Measurements from ENCODE around the gene PDE4D. TPM values are rescaled to one million over a fixed set of nuclear protein-coding genes. Genes with fewer than 3 reads are reported as not detected.

The PDE4D gene
- total RNA-seq, 1 donor from 2014 or later: 44.8 TPM

GRCh38 chr5:59003124-59003523, 890.4 kb downstream of the PDE4D start:
- Histone ChIP-seq H3K27ac (no peak overlapping the region), H3K4me1 (no peaks in the 10 kb centered on the region), H3K27me3 (no peaks in the 10 kb centered on the region), H3K36me3 (no peaks in the 10 kb centered on the region), H3K4me3 (no peak overlapping the region), H3K9me3 (no peaks in the 10 kb centered on the region)
- no peak for TF ChIP-seq CTCF (IDR thresholded peaks at IDR 0.05)
- no peak for DNase-seq (ENCODE audit: low spot score in 2 of 2)
- intact Hi-C loops (cut with DNase I): no loop called here

GRCh38 chr5:59002162-59002825, 891.2 kb downstream of the PDE4D start:
- TF ChIP-seq CTCF (IDR thresholded peaks at IDR 0.05): no peak
- DNase-seq (ENCODE audit: low spot score in 2 of 2): no peak
- Histone ChIP-seq H3K27me3 (no peaks in the 10 kb centered on the region), H3K4me1 (no peaks in the 10 kb centered on the region), H3K9me3 (no peaks in the 10 kb centered on the region), H3K27ac (no peak overlapping the region), H3K36me3 (no peaks in the 10 kb centered on the region), H3K4me3 (no peak overlapping the region)
- intact Hi-C loops (cut with DNase I): no loop called here

- H3K9me3 ChIP-seq: no peaks in the 10 kb centered on the region
- intact Hi-C loops (cut with DNase I): no loop called here
- H3K4me1 ChIP-seq: no peaks in the 10 kb centered on the region
Measured at GRCh38 chr5:59001716-59002115, 891.8 kb downstream of the PDE4D start.

GRCh38 chr5:59001154-59001553, 892.4 kb downstream of the PDE4D start:
- no peaks in the 10 kb centered on the region for H3K9me3 ChIP-seq
- no peak overlapping the region for H3K27ac ChIP-seq
- no peak overlapping the region for H3K4me3 ChIP-seq
- no peaks in the 10 kb centered on the region for H3K4me1 ChIP-seq
- TF ChIP-seq CTCF (IDR thresholded peaks at IDR 0.05): no peak
- H3K27me3 ChIP-seq: no peaks in the 10 kb centered on the region
- H3K36me3 ChIP-seq: no peaks in the 10 kb centered on the region
- no peak for DNase-seq (ENCODE audit: low spot score in 2 of 2)
- intact Hi-C loops (cut with DNase I): no loop called here

More at GRCh38 chr5:59001716-59002115, 891.8 kb downstream of the PDE4D start:
- no peak overlapping the region for H3K27ac ChIP-seq
- no peak for DNase-seq (ENCODE audit: low spot score in 2 of 2)
- H3K4me3 ChIP-seq: no peak overlapping the region
- H3K27me3 ChIP-seq: no peaks in the 10 kb centered on the region
- TF ChIP-seq CTCF (IDR thresholded peaks at IDR 0.05): no peak
- H3K36me3 ChIP-seq: no peaks in the 10 kb centered on the region

- Histone ChIP-seq H3K36me3 (no peaks in the 10 kb centered on the region), H3K27me3 (no peaks in the 10 kb centered on the region), H3K27ac (no peak overlapping the region), H3K4me3 (no peak overlapping the region), H3K4me1 (no peaks in the 10 kb centered on the region), H3K9me3 (no peaks in the 10 kb centered on the region)
- intact Hi-C loops (cut with DNase I): no loop called here
- no peak for DNase-seq (ENCODE audit: low spot score in 2 of 2)
- TF ChIP-seq CTCF (IDR thresholded peaks at IDR 0.05): no peak
Measured at GRCh38 chr5:59000211-59000610, 893.3 kb downstream of the PDE4D start.

GRCh38 chr5:58999804-59000203, 893.7 kb downstream of the PDE4D start:
- no peaks in the 10 kb centered on the region for H3K36me3 ChIP-seq
- no peaks in the 10 kb centered on the region for H3K4me1 ChIP-seq
- H3K9me3 ChIP-seq: no peaks in the 10 kb centered on the region
- no peaks in the 10 kb centered on the region for H3K27me3 ChIP-seq
- H3K4me3 ChIP-seq: no peak overlapping the region
- no peak for DNase-seq (ENCODE audit: low spot score in 2 of 2)
- H3K27ac ChIP-seq: no peak overlapping the region
- no peak for TF ChIP-seq CTCF (IDR thresholded peaks at IDR 0.05)
- intact Hi-C loops (cut with DNase I): no loop called here
